ENCODE results near the gene ZNF207. TPM values are rescaled to one million over a fixed set of nuclear protein-coding genes. Genes with fewer than 3 reads are reported as not detected.
A peak's percentile ranks its signal among the peaks of the same experiment; 100 is the strongest.

ZNF207 gene
- total and polyA plus RNA-seq, 2 of the 8 experiments (the other 6 are each of a cell fraction or from before 2014, with no cell fraction given) = 268 to 286 TPM

- Histone ChIP-seq H3K56ac (replicated peaks; ENCODE audit: insufficient read length, low read depth, low read length) (no peak overlapping the region), H3K14ac (ENCODE audit: insufficient read length) (no peak overlapping the region), H4K20me1 (replicated peaks in 1 of 2; ENCODE audit: control insufficient read depth in 1 of 2, insufficient read depth in 2 of 2, low read length in 2 of 2) (no peaks in the 10 kb centered on the region), H2BK20ac (ENCODE audit: low read length) (no peak overlapping the region), H2BK15ac (ENCODE audit: low read length) (no peak overlapping the region), H4K91ac (replicated peaks; ENCODE audit: insufficient read length, low read length) (no peak overlapping the region), H3K18ac (ENCODE audit: extremely low read depth, low read length) (no peak overlapping the region), H3K23ac (ENCODE audit: insufficient read length) (no peak overlapping the region), H3K9ac (replicated peaks in 1 of 4; ENCODE audit: extremely low read depth in 1 of 4, low read depth in 3 of 4, low read length in 3 of 4) (no peak overlapping the region), H2BK12ac (ENCODE audit: low read depth, low read length) (no peak overlapping the region), H3K79me1 (ENCODE audit: low read depth, low read length) (no peaks in the 10 kb centered on the region), H3K27ac (ENCODE audit: low read depth, low read length) (no peak overlapping the region), H3K23me2 (ENCODE audit: low read depth, low read length) (no peaks in the 10 kb centered on the region), H2BK120ac (replicated peaks; ENCODE audit: low read depth, low read length) (no peak overlapping the region), H3K4me3 (ENCODE audit: extremely low read depth in 1 of 4, insufficient read depth in 2 of 4, low read depth in 3 of 4, low read length in 4 of 4) (no peak overlapping the region), H3K4me2 (ENCODE audit: insufficient read depth in 1 of 2, low read depth in 2 of 2, low read length in 2 of 2) (no peak overlapping the region), H3K36me3 (ENCODE audit: control insufficient read depth in 2 of 4, insufficient read depth in 4 of 4, low read length in 3 of 4) (peaks cover 0 to 33% (median 7%) of the 10 kb centered on the region in 4 experiments; a peak in 6 of 8 replicates), H3K27me3 (replicated peaks in 1 of 4; ENCODE audit: control insufficient read depth in 3 of 4, extremely low read depth in 1 of 4, insufficient read depth in 3 of 4, low read length in 3 of 4) (no peaks in the 10 kb centered on the region), H3K79me2 (ENCODE audit: control insufficient read depth in 1 of 2, insufficient read depth in 2 of 2, low read length in 2 of 2) (no peaks in the 10 kb centered on the region), H2AK5ac (ENCODE audit: low read depth, low read length) (no peak overlapping the region), H4K8ac (ENCODE audit: extremely low read depth, insufficient read depth, low read length) (no peak overlapping the region), H2BK5ac (ENCODE audit: low read depth, low read length) (no peak overlapping the region), H2AFZ (ENCODE audit: low read length) (no peak overlapping the region), H3K9me3 (ENCODE audit: insufficient read depth in 2 of 2, low read depth in 1 of 2, low read length in 1 of 2) (no peaks in the 10 kb centered on the region), H3K4me1 (replicated peaks in 1 of 4; ENCODE audit: control insufficient read depth in 3 of 4, insufficient read depth in 4 of 4, low read length in 3 of 4) (no peaks in the 10 kb centered on the region), H3K4ac (replicated peaks; ENCODE audit: insufficient read length, low read depth, low read length) (no peak overlapping the region), H4K5ac (ENCODE audit: insufficient read length, low read depth, low read length) (no peak overlapping the region)
- POLR2A ChIA-PET (ENCODE audit: partially characterized antibody) = interaction anchor here (0.6 to 2.7 kb wide), 9 partner anchors 10 to 497 kb away, joined by 3 to 10 read pairs (median 4); partner anchors contain the start of gene PSMD11
- CTCF ChIA-PET (ENCODE audit: partially characterized antibody) = interaction anchor here (0.7 to 1.0 kb wide), 2 partner anchors 60 to 227 kb away, joined by 3 read pairs; partner anchors contain the start of gene PSMD11
- DNase-seq (ENCODE audit: low read depth in 1 of 2, low spot score in 2 of 2) (no peak), FAIRE-seq (no peak)
- WGBS, 2 experiments (ENCODE audit: extremely low coverage in 1 of 2, insufficient coverage in 1 of 2, insufficient read length in 1 of 2, insufficient replicate concordance in 2 of 2, low coverage in 1 of 2, low lambda C conversion rate in 2 of 2, missing lambda C conversion rate in 1 of 2) = 86% methylated on average over 1 of the region's 1 CpG; no CpG with 5 or more reads in 1 of the 2 experiments
- TF ChIP-seq POLR2A (IDR thresholded peaks at IDR 0.05; ENCODE audit: control extremely low read depth in 1 of 2, low read depth in 2 of 2, low read length in 2 of 2) (peak in 1 of 2 experiments; percentile 27; a peak in 1 of 3 replicates), CREB1 (IDR thresholded peaks at IDR 0.05) (no peak)
Measured at GRCh38 chr17:32383926-32384434, 34.0 kb downstream of the ZNF207 start.
